Spinal cord (tissue), 10 donors: ENCODE results near the gene CSRP1. TPM values are rescaled to one million over a fixed set of nuclear protein-coding genes. Genes with fewer than 3 reads are reported as not detected.

Experiments
- DNase-seq, 6 donors: peaks; one replicate each; pipeline versions ENCODE4 v3.0.0 to v3.0.0-alpha.2; 2013 to 2015; ENCODE audit warnings: low spot score in 6 of 6, low read depth in 4 of 6
- H3K27ac ChIP-seq: one replicate; pipeline ENCODE4 v1.5.1; 2013; ENCODE audit warnings: low read depth, low read length, control low read depth
- H3K27me3 ChIP-seq: one replicate; pipeline ENCODE4 v1.6.1; 2013; ENCODE audit warnings: low read length; ENCODE audit not compliant: control insufficient read depth, insufficient read depth
- H3K36me3 ChIP-seq: one replicate; pipeline ENCODE4 v1.6.1; 2013; ENCODE audit warnings: low read length; ENCODE audit not compliant: control insufficient read depth, insufficient read depth
- H3K4me1 ChIP-seq: one replicate; pipeline ENCODE4 v1.6.1; 2013; ENCODE audit warnings: low read length; ENCODE audit not compliant: control insufficient read depth, insufficient read depth
- H3K4me3 ChIP-seq: one replicate; pipeline ENCODE4 v1.5.1; 2013; ENCODE audit warnings: low read depth, low read length, control low read depth
- H3K9me3 ChIP-seq: one replicate; pipeline ENCODE4 v1.6.1; 2013; ENCODE audit warnings: low read length; ENCODE audit not compliant: control insufficient read depth, insufficient read depth
- WGBS: methylation state at CpG from one replicate; pipeline ENCODE4 v1.1.5; 2013; ENCODE audit warnings: missing lambda C conversion rate; ENCODE audit not compliant: insufficient coverage; 5-methylcytosine and 5-hydroxymethylcytosine counted together
- polyA plus RNA-seq, 2 donors: library from polyadenylated mRNA; unstranded; fragments of 120-200 nt; gene quantifications; one replicate each; pipeline ENCODE4 v1.2.1, GENCODE V29; 2013; ENCODE audit not compliant: insufficient read length in 2 of 2
- total RNA-seq, 2 donors: library from RNA; depleted of rRNA in 1 of 2; stranded (reverse); fragments of 120-200 nt in 1 of 2; fragments of >200 nt in 1 of 2; gene quantifications; one replicate each; pipeline versions ENCODE4 v1.2.3 to v1.2.4, GENCODE V29; 2013 to 2014
- donor health status: healthy.

CSRP1 gene
- total and polyA plus RNA-seq, 4 donors, result 113 to 168 (median 144) TPM

- no peak overlapping the region for H3K4me3 ChIP-seq
- H3K9me3 ChIP-seq, result no peaks in the 10 kb centered on the region
- no peak for DNase-seq
- peaks cover 35% of the 10 kb centered on the region for H3K4me1 ChIP-seq
- H3K27ac ChIP-seq, result no peak overlapping the region
- H3K36me3 ChIP-seq, result peaks cover 13% of the 10 kb centered on the region
- WGBS, result 49% methylated on average over 2 of the region's 4 CpGs
- no peaks in the 10 kb centered on the region for H3K27me3 ChIP-seq
These were observed 36.3 kb downstream of the CSRP1 start for GRCh38 chr1:201470581-201470980.

DNA sequence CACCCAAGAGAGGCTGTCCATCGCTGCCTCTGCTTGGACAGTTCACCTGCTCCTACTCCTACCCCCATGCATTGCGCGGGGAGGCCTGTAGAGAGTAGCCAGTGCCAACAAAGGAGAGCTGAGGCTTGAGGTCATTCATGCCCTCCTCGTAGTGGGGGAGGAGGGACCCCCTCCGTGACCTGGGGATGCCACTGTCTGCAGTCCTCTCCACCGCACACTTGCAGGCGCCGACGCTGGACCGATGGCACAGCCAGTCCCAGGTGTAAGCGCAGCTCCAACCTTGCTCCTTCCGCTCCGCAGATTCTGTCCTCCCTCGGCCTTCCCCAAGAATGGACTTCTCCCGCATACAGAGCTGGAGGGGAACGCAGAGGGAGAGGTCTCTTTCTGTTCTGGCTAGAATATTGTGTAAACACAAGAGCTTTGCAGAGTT is 37.3 kb downstream of the CSRP1 start:
- DNase-seq, result no peak
- 19% methylated on average over 10 of the region's 16 CpGs for WGBS
- H3K4me1 ChIP-seq, result peaks cover 38% of the 10 kb centered on the region
- H3K36me3 ChIP-seq, result peaks cover 22% of the 10 kb centered on the region
- peak overlapping the region; percentile 48 for H3K27ac ChIP-seq
- peak overlapping the region; percentile 62 for H3K4me3 ChIP-seq
- no peaks in the 10 kb centered on the region for H3K9me3 ChIP-seq
- H3K27me3 ChIP-seq, result no peaks in the 10 kb centered on the region

DNA sequence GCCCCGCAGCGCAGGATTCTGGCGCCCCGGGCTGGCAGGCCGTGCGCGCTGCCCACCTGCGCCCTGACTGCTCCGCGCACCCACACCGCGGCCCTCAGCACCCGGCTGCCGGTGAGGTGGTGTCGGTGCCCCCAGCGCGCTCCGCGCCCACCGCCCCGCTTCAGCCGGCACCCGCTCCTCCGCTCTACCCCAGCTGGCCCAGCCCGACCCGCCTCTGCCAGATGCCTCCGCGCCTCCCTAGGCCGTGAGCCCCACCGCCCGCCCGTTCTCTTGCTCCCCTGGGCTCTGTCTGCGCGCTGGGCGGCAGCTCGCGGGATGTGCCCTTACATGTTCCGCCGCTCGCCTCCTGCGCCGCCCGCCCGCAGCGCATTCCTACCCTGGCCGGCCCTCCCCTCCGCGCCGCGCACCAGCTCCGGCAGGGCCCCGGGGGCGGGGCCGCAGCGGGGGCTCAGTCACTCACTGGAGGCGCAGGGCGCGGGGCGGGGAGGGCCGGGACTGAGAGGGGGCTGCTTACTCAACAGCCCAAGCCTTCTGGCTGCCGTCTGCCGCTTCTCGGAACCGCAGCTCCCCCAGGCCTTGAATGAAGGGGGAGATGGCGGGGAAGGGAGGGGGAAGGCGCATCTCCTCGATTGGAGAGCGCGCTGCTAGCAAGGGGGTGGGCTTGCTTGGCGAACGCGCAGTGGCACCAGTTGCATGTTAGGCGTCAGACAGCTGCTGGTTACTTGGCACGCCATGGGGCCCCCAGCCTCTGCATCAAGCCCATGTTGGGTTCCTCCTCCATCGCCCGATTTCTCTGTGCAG is 37.9 kb downstream of the CSRP1 start, which contains the start of gene PHLDA3:
PHLDA3 (minus strand) TSS at position 345 of the 801 bp plus-strand sequence. CDS start 402 bp downstream, outside the sequence.
- peak within 1 kb of the TSS; percentile 48 for H3K27ac ChIP-seq

GRCh38 chr1:201468501-201468843 is 38.5 kb downstream of the CSRP1 start:
- DNase-seq, result peak in 2 of 6 donors; percentile 71 to 74

More for the DNA sequence above, 37.9 kb downstream of the CSRP1 start, which contains the start of gene PHLDA3:
- H3K27me3 ChIP-seq, result no peaks in the 10 kb centered on the region
- H3K4me3 ChIP-seq, result peak within 1 kb of the TSS; percentile 62
- WGBS, result 0% methylated on average over 76 of the region's 76 CpGs
- peak in 5 of 6 donors; percentile 64 to 95 (median 73) for DNase-seq
- peaks cover 38% of the 10 kb centered on the region for H3K4me1 ChIP-seq
- H3K36me3 ChIP-seq, result peaks cover 25% of the 10 kb centered on the region
- H3K9me3 ChIP-seq, result no peaks in the 10 kb centered on the region

GRCh38 chr1:201466492-201466891 is 40.4 kb downstream of the CSRP1 start:
- no peaks in the 10 kb centered on the region for H3K9me3 ChIP-seq
- WGBS, result 91% methylated on average over 1 of the region's 3 CpGs
- peaks cover 54% of the 10 kb centered on the region for H3K4me1 ChIP-seq
- H3K4me3 ChIP-seq, result peak overlapping the region; percentile 62
- no peak overlapping the region for H3K27ac ChIP-seq
- H3K27me3 ChIP-seq, result no peaks in the 10 kb centered on the region
- H3K36me3 ChIP-seq, result peaks cover 30% of the 10 kb centered on the region
- DNase-seq, result no peak

More at GRCh38 chr1:201468501-201468843, 38.5 kb downstream of the CSRP1 start:
- peaks cover 30% of the 10 kb centered on the region for H3K36me3 ChIP-seq
- peaks cover 38% of the 10 kb centered on the region for H3K4me1 ChIP-seq
- H3K27me3 ChIP-seq, result no peaks in the 10 kb centered on the region
- no peaks in the 10 kb centered on the region for H3K9me3 ChIP-seq
- 1% methylated on average over 44 of the region's 44 CpGs for WGBS
- H3K27ac ChIP-seq, result peak overlapping the region; percentile 44
- peak overlapping the region; percentile 62 for H3K4me3 ChIP-seq

DNA sequence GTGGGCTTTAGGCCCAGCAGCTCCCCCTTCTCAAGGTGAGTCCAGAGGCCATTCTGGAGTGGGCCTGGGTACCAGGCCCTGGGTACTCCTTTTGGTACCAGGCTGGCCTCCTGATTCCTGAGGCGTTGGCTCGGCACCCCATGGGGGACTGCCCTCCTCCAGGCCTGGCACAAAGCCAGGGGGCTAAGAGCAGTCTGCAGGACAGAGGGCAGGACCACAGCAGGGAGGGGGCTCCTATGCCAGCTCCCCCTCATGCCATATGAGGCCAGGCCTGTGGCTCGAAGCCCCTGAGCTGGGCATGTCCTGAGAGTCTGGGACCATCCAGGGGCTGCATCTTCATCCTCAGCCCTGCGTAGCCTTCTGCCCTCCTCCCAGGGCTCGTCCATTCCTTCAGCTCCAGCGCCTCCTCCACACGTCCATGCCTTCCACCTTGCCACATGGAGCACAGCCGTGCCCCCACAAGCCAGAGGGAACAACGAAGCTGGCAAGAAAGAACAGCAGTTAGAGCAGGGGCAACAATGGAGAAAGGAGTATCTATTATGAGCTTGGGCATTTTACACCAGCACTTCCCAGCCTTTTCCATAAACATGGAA is 41.1 kb downstream of the CSRP1 start:
- Histone ChIP-seq H3K36me3 (peaks cover 30% of the 10 kb centered on the region), H3K4me1 (peaks cover 58% of the 10 kb centered on the region), H3K9me3 (no peaks in the 10 kb centered on the region), H3K4me3 (peak overlapping the region; percentile 17), H3K27ac (no peak overlapping the region), H3K27me3 (no peaks in the 10 kb centered on the region)
- no peak for DNase-seq
- WGBS, result 92% methylated on average over 5 of the region's 9 CpGs

DNA sequence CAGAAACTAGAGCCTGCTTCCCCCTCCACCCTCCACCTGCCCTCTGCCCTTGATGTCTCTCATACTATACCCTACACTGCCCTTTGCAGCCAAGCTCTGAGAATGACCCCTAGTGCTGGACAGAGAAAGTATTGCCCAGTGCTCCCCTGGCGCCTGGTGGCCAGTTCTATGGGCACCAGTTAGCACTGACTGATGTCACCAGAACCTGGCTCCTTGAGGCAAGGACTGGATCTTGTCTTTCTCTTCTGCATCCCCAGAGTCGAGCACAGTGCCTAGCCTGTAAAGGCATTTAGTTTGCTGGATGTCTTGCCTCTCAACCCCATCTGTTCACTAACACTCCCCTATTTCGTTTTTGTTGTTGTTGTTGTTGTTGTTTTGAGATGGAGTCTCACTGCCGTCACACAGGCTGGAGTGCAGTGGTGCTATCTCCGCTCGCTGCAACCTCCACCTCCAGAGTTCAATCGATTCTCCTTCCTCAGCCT is 43.8 kb downstream of the CSRP1 start:
- peak overlapping the region; percentile 19 for H3K27ac ChIP-seq
- no peak overlapping the region for H3K4me3 ChIP-seq
- no peaks in the 10 kb centered on the region for H3K9me3 ChIP-seq
- WGBS, result 71% methylated on average over 1 of the region's 7 CpGs
- H3K36me3 ChIP-seq, result peaks cover 30% of the 10 kb centered on the region
- peaks cover 51% of the 10 kb centered on the region for H3K4me1 ChIP-seq
- no peaks in the 10 kb centered on the region for H3K27me3 ChIP-seq
- DNase-seq, result no peak

DNA sequence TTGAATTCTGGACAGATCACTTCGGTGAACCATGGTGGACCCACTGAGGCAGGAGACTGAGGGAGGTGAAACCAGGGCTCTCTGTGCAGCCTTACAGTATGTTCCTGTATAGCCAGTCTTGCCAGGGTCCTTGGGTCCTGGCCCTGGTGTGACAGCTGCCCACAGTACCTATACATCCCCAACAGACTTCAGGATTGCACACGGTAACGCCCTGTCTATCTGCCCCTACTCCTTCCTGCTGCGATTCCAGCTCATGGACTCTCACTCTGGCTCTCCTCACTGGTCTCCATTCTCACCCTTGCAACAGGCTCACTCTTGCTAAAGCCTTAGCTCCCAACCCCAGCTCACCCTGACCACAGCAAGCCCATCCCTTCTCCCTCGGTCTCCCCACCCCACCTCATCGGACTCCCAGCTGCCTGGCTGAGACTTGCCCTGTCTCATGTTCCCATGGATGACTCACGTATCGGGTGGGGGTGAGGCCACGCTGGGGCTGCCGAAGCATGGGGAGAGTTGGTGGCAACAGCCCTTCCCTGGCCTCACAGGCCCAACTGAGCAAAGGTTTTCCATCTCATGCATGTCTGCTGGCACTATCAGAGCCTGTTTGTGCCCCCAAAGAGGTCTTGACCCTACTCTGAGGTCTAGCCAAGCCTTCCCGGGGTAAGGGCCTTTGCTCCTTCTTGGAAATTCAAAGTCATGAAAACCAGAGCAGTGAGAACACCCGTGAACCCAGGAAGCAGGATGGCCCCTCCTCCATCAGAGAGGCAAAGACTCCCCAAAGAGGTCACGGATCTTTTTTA is 45.1 kb downstream of the CSRP1 start:
- Histone ChIP-seq H3K27ac (peak overlapping the region; percentile 33), H3K4me3 (no peak overlapping the region), H3K4me1 (peaks cover 48% of the 10 kb centered on the region), H3K9me3 (no peaks in the 10 kb centered on the region), H3K27me3 (no peaks in the 10 kb centered on the region), H3K36me3 (peaks cover 24% of the 10 kb centered on the region)
- 91% methylated on average over 12 of the region's 13 CpGs for WGBS
- no peak for DNase-seq
